Esophagus squamous epithelium (tissue), 5 donors: ENCODE measurements around the gene SLC30A4. TPM values are rescaled to one million over a fixed set of nuclear protein-coding genes. Genes with fewer than 3 reads are reported as not detected.
A peak's percentile ranks its signal among the peaks of the same experiment; 100 is the strongest.

Experiments used
- DNase-seq: peaks from one replicate; lab custom pipeline; 2025; lab: John Stamatoyannopoulos, UW
- H3K27ac ChIP-seq, 4 donors: fragments of 200-600 bp; sonication (generic); one replicate each; pipeline ENCODE4 v1.5.1; 2016 to 2019; ENCODE audit warnings: mild to moderate bottlenecking in 1 of 4
- H3K27me3 ChIP-seq, 4 donors: fragments of 200-600 bp; sonication (generic); 1 replicate in 3 of 4; 2 replicates in 1 of 4; pipeline versions ENCODE4 v1.5.1 to v1.6.0; 2017 to 2021; ENCODE audit warnings: antibody characterized with exemption in 1 of 4
- H3K36me3 ChIP-seq, 3 donors: fragments of 200-600 bp; sonication (generic); one replicate each; pipeline ENCODE4 v1.5.1; 2016 to 2019
- H3K4me1 ChIP-seq, 3 donors: fragments of 200-600 bp; sonication (generic); one replicate each; pipeline ENCODE4 v1.5.1; 2017 to 2019
- H3K4me3 ChIP-seq, 4 donors: fragments of 200-600 bp; sonication (generic); 1 replicate in 3 of 4; 2 replicates in 1 of 4; pipeline ENCODE4 v1.5.1; 2016 to 2019; ENCODE audit warnings: mild to moderate bottlenecking in 2 of 4, moderate library complexity in 1 of 4
- H3K9me3 ChIP-seq, 3 donors: fragments of 200-600 bp; sonication (generic); one replicate each; pipeline ENCODE4 v1.5.1; 2016 to 2019
- POLR2A ChIP-seq, 4 donors: fragments of 450-650 bp; IDR thresholded peaks; one replicate each; pipeline ENCODE4 v1.6.1; 2017; ENCODE audit warnings: antibody characterized with exemption in 4 of 4, mild to moderate bottlenecking in 4 of 4, moderate library complexity in 3 of 4
- WGBS, 2 donors: methylation state at CpG; one replicate each; pipeline ENCODE4 v1.1.5; 2018; 5-methylcytosine and 5-hydroxymethylcytosine counted together
- intact Hi-C: fragments of 100-400 bp; cut with DNase I; formaldehyde crosslinking; loops from one replicate; pipeline ENCODE4 v1.15.0; 2022
- total RNA-seq, 4 donors: library from RNA; depleted of rRNA; stranded (reverse); fragments of >200 nt; gene quantifications; one replicate each; pipeline ENCODE4 v1.1.0, GENCODE V29; 2016
- TF ChIP-seq, protein P1 (sequence below), 6 experiments: fragments of 450-650 bp in 4 of 6; fragments of 200-600 bp in 2 of 6; sonication (generic) in 2 of 6; IDR thresholded peaks; one replicate each; pipeline ENCODE4 v1.5.1; 2016 to 2019; ENCODE audit warnings: antibody characterized with exemption in 6 of 6, mild to moderate bottlenecking in 4 of 6, moderate library complexity in 4 of 6
- donor health status: DM: yes; HTN: yes; CAD: no.

The SLC30A4 gene
- total RNA-seq, 4 donors from 2014 or later = 6.3 to 8.8 (median 7.4) TPM

DNA sequence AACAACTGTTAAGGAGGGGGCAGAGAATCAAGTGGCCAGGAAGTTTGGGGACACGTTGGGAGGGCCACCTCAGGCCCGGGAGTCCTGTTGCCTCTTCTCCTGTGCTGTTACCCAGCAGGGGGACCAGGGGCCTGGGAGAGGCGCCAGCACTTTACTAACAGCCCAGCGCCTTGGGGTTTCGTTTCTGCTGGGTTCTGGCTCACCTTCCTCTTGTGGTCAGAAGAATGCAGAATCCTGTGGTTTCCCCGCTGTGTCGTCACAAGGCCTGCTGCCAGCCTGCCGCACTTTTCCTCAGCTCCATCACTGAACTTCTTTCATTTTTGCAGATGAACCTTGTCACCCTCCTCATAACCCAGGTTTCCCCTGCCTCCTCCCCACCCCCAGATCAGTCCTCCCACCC is 67.7 kb downstream of the SLC30A4 start:
- TF ChIP-seq, protein P1, sequence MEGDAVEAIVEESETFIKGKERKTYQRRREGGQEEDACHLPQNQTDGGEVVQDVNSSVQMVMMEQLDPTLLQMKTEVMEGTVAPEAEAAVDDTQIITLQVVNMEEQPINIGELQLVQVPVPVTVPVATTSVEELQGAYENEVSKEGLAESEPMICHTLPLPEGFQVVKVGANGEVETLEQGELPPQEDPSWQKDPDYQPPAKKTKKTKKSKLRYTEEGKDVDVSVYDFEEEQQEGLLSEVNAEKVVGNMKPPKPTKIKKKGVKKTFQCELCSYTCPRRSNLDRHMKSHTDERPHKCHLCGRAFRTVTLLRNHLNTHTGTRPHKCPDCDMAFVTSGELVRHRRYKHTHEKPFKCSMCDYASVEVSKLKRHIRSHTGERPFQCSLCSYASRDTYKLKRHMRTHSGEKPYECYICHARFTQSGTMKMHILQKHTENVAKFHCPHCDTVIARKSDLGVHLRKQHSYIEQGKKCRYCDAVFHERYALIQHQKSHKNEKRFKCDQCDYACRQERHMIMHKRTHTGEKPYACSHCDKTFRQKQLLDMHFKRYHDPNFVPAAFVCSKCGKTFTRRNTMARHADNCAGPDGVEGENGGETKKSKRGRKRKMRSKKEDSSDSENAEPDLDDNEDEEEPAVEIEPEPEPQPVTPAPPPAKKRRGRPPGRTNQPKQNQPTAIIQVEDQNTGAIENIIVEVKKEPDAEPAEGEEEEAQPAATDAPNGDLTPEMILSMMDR (IDR thresholded peaks at IDR 0.05) = no peak
- TF ChIP-seq POLR2A (IDR thresholded peaks at IDR 0.05) = no peak
- Histone ChIP-seq H3K27me3 (no peaks in the 10 kb centered on the region), H3K4me1 (peaks cover 19 to 53% (median 21%) of the 10 kb centered on the region in 3 donors), H3K9me3 (no peaks in the 10 kb centered on the region), H3K36me3 (no peaks in the 10 kb centered on the region), H3K27ac (peak overlapping the region in 1 of 4 donors; percentile 54), H3K4me3 (no peak overlapping the region)
- intact Hi-C loops = loop anchor here (5.0 kb wide), 1 partner anchor 157 kb away; no protein-coding TSS in a partner anchor
- 12 to 33% methylated on average over 7 to 8 of the region's 8 CpGs for WGBS, 2 donors
- DNase-seq = no peak

DNA sequence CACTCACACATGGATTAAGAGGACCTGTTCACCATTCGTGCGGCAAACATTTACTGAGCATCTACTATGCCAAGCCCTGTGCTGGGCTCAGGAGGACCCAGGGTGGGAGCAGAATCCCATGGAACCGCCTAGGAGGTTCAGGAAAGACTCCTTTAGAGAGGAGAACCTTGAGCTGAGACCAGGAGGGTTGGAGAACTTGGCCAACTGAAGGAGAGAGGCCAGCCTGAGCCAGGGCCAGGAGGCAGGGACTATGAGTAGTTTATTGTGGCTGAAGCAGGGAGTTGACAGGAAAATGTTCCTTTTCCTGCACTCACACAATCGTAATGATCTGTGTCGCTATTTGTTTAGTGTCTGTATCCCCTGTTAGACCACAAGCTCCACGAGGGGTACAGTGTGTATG is 71.3 kb downstream of the SLC30A4 start:
- H3K4me3 ChIP-seq = no peak overlapping the region
- intact Hi-C loops = no loop called here

DNA sequence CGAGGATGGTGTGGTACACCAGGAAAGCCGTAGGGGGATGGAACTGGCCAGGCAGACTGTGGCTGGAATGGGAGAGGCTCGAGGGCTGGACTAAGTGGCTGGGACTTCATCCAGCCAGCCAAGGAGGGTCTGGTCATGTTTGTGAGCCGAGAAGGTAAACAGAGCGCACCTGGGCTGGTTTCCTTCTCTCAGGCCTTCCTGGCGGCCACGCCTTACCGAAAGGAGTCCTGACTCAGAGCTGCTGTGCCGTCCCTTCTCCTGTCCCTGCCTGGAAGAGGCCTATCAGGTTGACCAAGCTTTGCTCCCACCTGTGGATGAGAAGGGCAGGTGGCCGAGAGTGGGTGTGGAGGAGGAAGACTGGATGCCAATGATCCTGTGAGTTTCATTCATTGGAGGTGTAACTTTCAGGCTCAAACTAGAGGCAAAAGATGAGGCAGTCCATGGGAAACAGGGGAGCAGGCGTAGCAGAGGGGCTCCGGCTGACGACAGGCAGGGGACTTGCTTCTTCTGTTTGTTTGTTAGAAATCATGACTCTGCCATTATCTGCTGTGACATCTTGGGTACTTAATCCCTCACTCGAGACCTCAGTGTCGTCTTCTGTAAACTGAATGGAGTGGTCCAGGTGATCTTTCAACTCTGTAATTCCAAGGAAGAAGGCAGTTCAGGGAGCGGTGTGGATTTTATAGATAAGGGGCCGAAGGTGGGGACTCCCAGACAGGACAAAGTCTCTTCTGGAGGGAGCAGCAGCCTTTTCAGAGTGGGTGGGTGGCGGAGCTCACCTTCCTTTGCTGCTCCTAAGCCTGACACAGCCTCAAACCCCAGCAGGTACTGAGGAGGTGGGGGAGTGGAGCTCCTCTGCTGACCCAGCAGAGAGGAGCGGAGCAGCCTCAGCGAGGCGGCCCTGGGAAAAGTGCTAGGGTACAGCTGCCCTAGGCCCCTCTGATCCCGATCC is 72.4 kb downstream of the SLC30A4 start:
- H3K4me3 ChIP-seq = no peak overlapping the region
- TF ChIP-seq, protein P1 (IDR thresholded peaks at IDR 0.05) = no peak
- TF ChIP-seq POLR2A (IDR thresholded peaks at IDR 0.05) = no peak
- WGBS, 2 donors = 68 to 70% methylated on average over 14 to 17 of the region's 22 CpGs
- H3K9me3 ChIP-seq = no peaks in the 10 kb centered on the region
- no peaks in the 10 kb centered on the region for H3K27me3 ChIP-seq
- peaks cover 11 to 48% (median 11%) of the 10 kb centered on the region in 3 donors for H3K4me1 ChIP-seq
- no peak for DNase-seq
- H3K36me3 ChIP-seq = no peaks in the 10 kb centered on the region
- H3K27ac ChIP-seq = peak overlapping the region; percentile 61 to 76 (median 69)
- intact Hi-C loops = no loop called here

More for the DNA sequence above, 71.3 kb downstream of the SLC30A4 start:
- H3K27me3 ChIP-seq = no peaks in the 10 kb centered on the region
- H3K27ac ChIP-seq = no peak overlapping the region
- TF ChIP-seq, protein P1 (IDR thresholded peaks at IDR 0.05) = no peak
- no peak for TF ChIP-seq POLR2A (IDR thresholded peaks at IDR 0.05)
- 92 to 98% methylated on average over 4 to 6 of the region's 6 CpGs for WGBS, 2 donors
- peaks cover 9 to 44% (median 15%) of the 10 kb centered on the region in 3 donors for H3K4me1 ChIP-seq
- no peaks in the 10 kb centered on the region for H3K36me3 ChIP-seq
- no peaks in the 10 kb centered on the region for H3K9me3 ChIP-seq
- no peak for DNase-seq

DNA sequence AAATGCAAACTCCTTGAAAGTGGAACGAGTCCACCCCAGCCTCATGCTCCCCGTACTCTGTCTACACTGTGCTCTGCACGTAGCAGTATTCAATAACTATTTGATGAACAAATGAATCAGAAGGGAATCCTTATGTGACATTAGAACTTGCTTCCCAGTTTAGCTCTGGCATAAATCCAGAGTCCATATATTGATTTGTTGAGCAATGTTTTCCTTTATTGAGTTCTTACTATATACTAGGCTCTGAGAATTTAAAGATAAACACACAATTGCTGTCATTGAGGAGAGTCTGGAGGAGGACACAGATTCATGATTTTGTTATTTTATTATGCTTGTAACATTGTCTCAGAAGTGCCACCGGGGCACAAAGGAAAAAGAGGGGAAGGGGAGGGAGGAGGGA is 73.2 kb downstream of the SLC30A4 start:
- intact Hi-C loops = no loop called here
- TF ChIP-seq, protein P1 (IDR thresholded peaks at IDR 0.05) = no peak
- TF ChIP-seq POLR2A (IDR thresholded peaks at IDR 0.05) = no peak

More for the DNA sequence above, 73.2 kb downstream of the SLC30A4 start:
- no peak for DNase-seq
- no peak overlapping the region for H3K4me3 ChIP-seq
- no peaks in the 10 kb centered on the region for H3K27me3 ChIP-seq
- peak overlapping the region in 3 of 4 donors; percentile 37 to 57 (median 52) for H3K27ac ChIP-seq
- no peaks in the 10 kb centered on the region for H3K9me3 ChIP-seq
- 78 to 92% methylated on average over 4 of the region's 4 CpGs for WGBS, 2 donors
- peaks cover 6 to 48% (median 10%) of the 10 kb centered on the region in 3 donors for H3K4me1 ChIP-seq
- H3K36me3 ChIP-seq = no peaks in the 10 kb centered on the region
